Frontal cortex (tissue), 4 donors: ENCODE results near the gene BAHCC1. TPM values are rescaled to one million over a fixed set of nuclear protein-coding genes. Genes with fewer than 3 reads are reported as not detected.

ENCODE experiments used
- DNase-seq, 2 donors: peaks; one replicate each; pipeline ENCODE4 v3.0.0; 2012; ENCODE audit warnings: low spot score in 2 of 2
- FAIRE-seq: peaks from 2 replicates; lab custom pipeline; 2012; peaks lifted over from hg19 to GRCh38; lab: Jason Lieb, UNC
- total RNA-seq: library from RNA; depleted of rRNA; stranded (reverse); fragments of >200 nt; gene quantifications from one replicate; pipeline ENCODE4 v1.2.3, GENCODE V29; 2014
- donor health status: control.
- donor health status: control.
- donor health status: control.

Gene BAHCC1
- total RNA-seq, 1 donor from 2014 or later, result 5.7 TPM

- DNase-seq, result no peak
- no peak for FAIRE-seq
Measured at GRCh38 chr17:81405411-81405872, 10.2 kb downstream of the BAHCC1 start.

- no peak for FAIRE-seq
- no peak for DNase-seq
Measured at GRCh38 chr17:81406117-81406953, 11.1 kb downstream of the BAHCC1 start.

GRCh38 chr17:81408049-81408448 lies 12.8 kb downstream of the BAHCC1 start:
- DNase-seq (no peak), FAIRE-seq (no peak)

- FAIRE-seq (no peak), DNase-seq (no peak)
Measured at GRCh38 chr17:81409190-81409935, 14.1 kb downstream of the BAHCC1 start.

- no peak for FAIRE-seq
- no peak for DNase-seq
Measured at GRCh38 chr17:81410852-81411251, 15.6 kb downstream of the BAHCC1 start.

GRCh38 chr17:81411305-81411704 lies 16.0 kb downstream of the BAHCC1 start:
- FAIRE-seq, result no peak

GRCh38 chr17:81412490-81413093 lies 17.3 kb downstream of the BAHCC1 start:
- DNase-seq, result no peak
- FAIRE-seq, result no peak

More at GRCh38 chr17:81411305-81411704, 16.0 kb downstream of the BAHCC1 start:
- no peak for DNase-seq

- DNase-seq, result no peak
Measured at GRCh38 chr17:81413497-81414135, 18.4 kb downstream of the BAHCC1 start.

GRCh38 chr17:81414756-81415516 lies 19.7 kb downstream of the BAHCC1 start:
- DNase-seq (no peak), FAIRE-seq (no peak)

More at GRCh38 chr17:81413497-81414135, 18.4 kb downstream of the BAHCC1 start:
- FAIRE-seq, result no peak

GRCh38 chr17:81415681-81416080 lies 20.4 kb downstream of the BAHCC1 start:
- FAIRE-seq, result no peak
- no peak for DNase-seq

- FAIRE-seq, result no peak
- no peak for DNase-seq
Measured at GRCh38 chr17:81416612-81417011, 21.4 kb downstream of the BAHCC1 start.

GRCh38 chr17:81417049-81417878 lies 22.0 kb downstream of the BAHCC1 start:
- DNase-seq (no peak), FAIRE-seq (no peak)

- DNase-seq (no peak), FAIRE-seq (no peak)
Measured at GRCh38 chr17:81417879-81418709, 22.8 kb downstream of the BAHCC1 start.

GRCh38 chr17:81418710-81419318 lies 23.6 kb downstream of the BAHCC1 start:
- DNase-seq (no peak), FAIRE-seq (no peak)

GRCh38 chr17:81419319-81419885 lies 24.1 kb downstream of the BAHCC1 start:
- peak in 1 of 2 donors; percentile 81 for DNase-seq
- FAIRE-seq, result no peak

GRCh38 chr17:81419886-81420768 lies 24.9 kb downstream of the BAHCC1 start:
- no peak for FAIRE-seq
- DNase-seq, result no peak
